ENCODE measurements around the gene ULK3. TPM values are rescaled to one million over a fixed set of nuclear protein-coding genes. Genes with fewer than 3 reads are reported as not detected.

ULK3 gene
- total and polyA plus RNA-seq, 10 of the 15 experiments (the other 5 are each of a cell fraction or from before 2014, with no cell fraction given) = 0.64 to 38.8 (median 27.1) TPM

DNA sequence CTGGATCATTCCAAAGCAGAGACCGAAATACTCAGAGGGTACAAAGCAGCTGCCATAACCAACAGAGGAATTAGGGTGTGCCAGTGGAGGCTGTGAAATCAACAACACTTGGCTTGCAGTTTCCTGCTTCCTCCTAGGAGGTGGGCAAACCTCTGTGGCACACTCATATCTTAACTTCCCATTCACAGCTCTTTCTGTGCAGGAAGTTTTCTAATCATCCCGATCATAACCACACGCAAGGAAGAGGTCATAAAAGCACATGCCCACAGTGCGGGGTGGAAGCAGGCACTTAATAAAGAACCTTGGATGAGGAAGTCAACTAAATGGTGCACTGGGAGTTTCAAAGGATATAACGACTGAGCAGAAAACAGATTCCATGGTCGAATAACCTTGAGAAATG is 25.1 kb upstream of the ULK3 start:
- ATAC-seq (no peak), FAIRE-seq (no peak), DNase-seq (ENCODE audit: low read depth, low spot score) (no peak)
- TF ChIP-seq TARDBP (IDR thresholded peaks at IDR 0.05; ENCODE audit: borderline replicate concordance) (no peak), RUNX3 (IDR thresholded peaks at IDR 0.05; ENCODE audit: low read length) (peak; percentile 36), ETV6 (conservative IDR thresholded peaks at IDR 0.05 in 1 of 2, IDR thresholded peaks at IDR 0.05 in 1 of 2; ENCODE audit: borderline replicate concordance in 1 of 2, low read depth in 1 of 2) (peak in 1 of 2 experiments; percentile 71; a peak in 1 of 4 replicates), IKZF1 (conservative IDR thresholded peaks at IDR 0.05) (peak; percentile 45; the same call in 1 of the 2 replicates), EED (IDR thresholded peaks at IDR 0.05; ENCODE audit: low read depth) (0 out of 2 replicates have a peak, but pooled peaks have one; percentile 30), IKZF2 (IDR thresholded peaks at IDR 0.05) (peak; percentile 12 to 32; a peak in 1 of 4 replicates)
- 9% methylated on average over 6 of the region's 6 CpGs for WGBS (ENCODE audit: insufficient coverage, insufficient replicate concordance, low lambda C conversion rate, missing lambda C conversion rate)
- peaks cover 12% of the 10 kb centered on the region for H3K9me3 ChIP-seq (replicated peaks; ENCODE audit: control insufficient read depth, insufficient read depth, low read length)
- ChIA-PET POLR2A (interaction anchor here (0.5 to 5.2 kb wide), 3 partner anchors 9 to 25 kb away, joined by 3 to 80 read pairs (median 5); partner anchors contain the start of gene ULK3), RAD21 (ENCODE audit: unreplicated experiment) (interaction anchor here (0.7 to 4.8 kb wide), 6 partner anchors 8 to 97 kb away, joined by 3 to 57 read pairs (median 4); no protein-coding TSS in a partner anchor), SMC1A (ENCODE audit: uncharacterized antibody, unreplicated experiment) (interaction anchor here (0.9 to 6.5 kb wide), 5 partner anchors 10 to 38 kb away, joined by 4 to 120 read pairs (median 52); partner anchors contain the start of gene FAM219B), CTCF (interaction anchor here (0.6 to 11.2 kb wide), 4 partner anchors 10 to 87 kb away, joined by 3 to 129 read pairs (median 5); no protein-coding TSS in a partner anchor)
- H3K4me2 ChIP-seq (ENCODE audit: control insufficient read depth, insufficient read depth) = peak overlapping the region; percentile 74
- H3K79me2 ChIP-seq (ENCODE audit: control insufficient read depth, insufficient read depth, low read length) = peaks cover 78% of the 10 kb centered on the region
- H3K9ac ChIP-seq (ENCODE audit: control insufficient read depth, insufficient read depth, low read length) = no peak overlapping the region
- H3K36me3 ChIP-seq (ENCODE audit: control insufficient read depth in 2 of 2, insufficient read depth in 2 of 2, low read length in 1 of 2) = peaks cover 2 to 19% of the 10 kb centered on the region in 2 experiments; a peak in 3 of 4 replicates
- no TSS peak for BruUV-seq (replicated peaks)
- H4K20me1 ChIP-seq (ENCODE audit: control insufficient read depth, insufficient read depth) = no peaks in the 10 kb centered on the region
- peak overlapping the region; percentile 51 for H3K27ac ChIP-seq (ENCODE audit: control insufficient read depth, insufficient read depth)
- peaks cover 34% of the 10 kb centered on the region for H3K4me1 ChIP-seq (ENCODE audit: control insufficient read depth, insufficient read depth, low read length)
- in situ Hi-C loops (cut with MboI) (no loop called here), intact Hi-C loops (cut with micrococcal nuclease; ENCODE audit: unreplicated experiment) (no loop called here)
- H3K4me3 ChIP-seq = peak overlapping the region; percentile 53
- no peaks in the 10 kb centered on the region for H3K27me3 ChIP-seq (replicated peaks in 1 of 2; ENCODE audit: control insufficient read depth in 2 of 2, insufficient read depth in 2 of 2, low read length in 1 of 2)
- no peak overlapping the region for H2AFZ ChIP-seq (ENCODE audit: control insufficient read depth, low read depth, low read length)

Measured in GM12878 (cell line).